ENCODE measurements around the gene RNF141.

RNF141 gene

GRCh38 chr11:10481560-10482349, 59.2 kb downstream of the RNF141 start:
- DNase-seq (ENCODE audit: low read depth) = no peak

GRCh38 chr11:10480760-10481159, 60.2 kb downstream of the RNF141 start:
- no peak for DNase-seq (ENCODE audit: low read depth)

GRCh38 chr11:10480026-10480425, 61.0 kb downstream of the RNF141 start:
- no peak for DNase-seq (ENCODE audit: low read depth)

GRCh38 chr11:10478574-10479550, 62.1 kb downstream of the RNF141 start:
- DNase-seq (ENCODE audit: low read depth) = no peak

GRCh38 chr11:10478066-10478465, 62.9 kb downstream of the RNF141 start:
- no peak for DNase-seq (ENCODE audit: low read depth)

- DNase-seq (ENCODE audit: low read depth) = no peak
These were observed 63.3 kb downstream of the RNF141 start for GRCh38 chr11:10477690-10478046.

GRCh38 chr11:10476927-10477689, 63.9 kb downstream of the RNF141 start:
- DNase-seq (ENCODE audit: low read depth) = no peak

- DNase-seq (ENCODE audit: low read depth) = no peak
These were observed 64.6 kb downstream of the RNF141 start for GRCh38 chr11:10476342-10476741.

GRCh38 chr11:10474551-10474950, 66.4 kb downstream of the RNF141 start:
- no peak for DNase-seq (ENCODE audit: low read depth)

GRCh38 chr11:10473371-10473770, 67.6 kb downstream of the RNF141 start:
- DNase-seq (ENCODE audit: low read depth) = no peak

- DNase-seq (ENCODE audit: low read depth) = no peak
These were observed 78.2 kb downstream of the RNF141 start for GRCh38 chr11:10462746-10463300.
